Measurements from ENCODE around the gene CRYGS. TPM values are rescaled to one million over a fixed set of nuclear protein-coding genes. Genes with fewer than 3 reads are reported as not detected.

CRYGS gene
- total and polyA plus RNA-seq, 9 of the 15 experiments (the other 6 are each of a cell fraction or from before 2014, with no cell fraction given) = 1.5 to 3.8 (median 2.0) TPM

- TF ChIP-seq HOXB6 (CRISPR knock-in tag; IDR thresholded peaks at IDR 0.05; ENCODE audit: borderline replicate concordance) (no peak), ZNF41 (CRISPR knock-in tag; conservative IDR thresholded peaks at IDR 0.05) (no peak), RBM15 (IDR thresholded peaks at IDR 0.05; ENCODE audit: insufficient read depth, low read length) (no peak), ZNF589 (CRISPR knock-in tag; IDR thresholded peaks at IDR 0.05; ENCODE audit: low read depth) (no peak), ERF (CRISPR knock-in tag; IDR thresholded peaks at IDR 0.05) (no peak), ZFPM2 (CRISPR knock-in tag; IDR thresholded peaks at IDR 0.05) (no peak), ZNF311 (CRISPR knock-in tag; IDR thresholded peaks at IDR 0.05) (no peak), TCFL5 (CRISPR knock-in tag; conservative IDR thresholded peaks at IDR 0.05) (no peak), ZNF717 (CRISPR knock-in tag; IDR thresholded peaks at IDR 0.05) (no peak), RFX5 (IDR thresholded peaks at IDR 0.05; ENCODE audit: low read depth, low read length) (no peak), RNF2 (IDR thresholded peaks at IDR 0.05) (no peak), GABPB2 (CRISPR knock-in tag; conservative IDR thresholded peaks at IDR 0.05) (no peak), NEUROD1 (IDR thresholded peaks at IDR 0.05; ENCODE audit: borderline replicate concordance, low read depth, low read length, partially characterized antibody) (no peak), ZNF449 (CRISPR knock-in tag; IDR thresholded peaks at IDR 0.05) (no peak)
- TF ChIP-seq, protein P1, sequence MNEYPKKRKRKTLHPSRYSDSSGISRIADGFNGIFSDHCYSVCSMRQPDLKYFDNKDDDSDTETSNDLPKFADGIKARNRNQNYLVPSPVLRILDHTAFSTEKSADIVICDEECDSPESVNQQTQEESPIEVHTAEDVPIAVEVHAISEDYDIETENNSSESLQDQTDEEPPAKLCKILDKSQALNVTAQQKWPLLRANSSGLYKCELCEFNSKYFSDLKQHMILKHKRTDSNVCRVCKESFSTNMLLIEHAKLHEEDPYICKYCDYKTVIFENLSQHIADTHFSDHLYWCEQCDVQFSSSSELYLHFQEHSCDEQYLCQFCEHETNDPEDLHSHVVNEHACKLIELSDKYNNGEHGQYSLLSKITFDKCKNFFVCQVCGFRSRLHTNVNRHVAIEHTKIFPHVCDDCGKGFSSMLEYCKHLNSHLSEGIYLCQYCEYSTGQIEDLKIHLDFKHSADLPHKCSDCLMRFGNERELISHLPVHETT (CRISPR knock-in tag; conservative IDR thresholded peaks at IDR 0.05 in 1 of 2, IDR thresholded peaks at IDR 0.05 in 1 of 2) = no peak
- in situ Hi-C loops (cut with MboI) (no loop called here), intact Hi-C loops (cut with micrococcal nuclease) (no loop called here)
- no peaks in the 10 kb centered on the region for H3K9me1 ChIP-seq (ENCODE audit: control insufficient read depth, insufficient read depth, low read length)
- H3K27me3 ChIP-seq (ENCODE audit: control insufficient read depth in 2 of 2, insufficient read depth in 2 of 2, low read length in 2 of 2) = peaks cover 6 to 27% of the 10 kb centered on the region in 2 experiments; a peak in 4 of 5 replicates
- no peaks in the 10 kb centered on the region for H3K79me2 ChIP-seq (ENCODE audit: control insufficient read depth, insufficient read depth, low read length)
- H3K9me3 ChIP-seq (replicated peaks; ENCODE audit: control insufficient read depth, insufficient read depth, low read depth, low read length) = no peaks in the 10 kb centered on the region
- no peak for FAIRE-seq
- H3K4me1 ChIP-seq (replicated peaks in 1 of 2; ENCODE audit: control insufficient read depth in 2 of 2, insufficient read depth in 2 of 2, low read length in 2 of 2) = no peaks in the 10 kb centered on the region; a peak in 1 of 5 replicates
- WGBS (ENCODE audit: insufficient coverage, low coverage, missing lambda C conversion rate) = 3% methylated on average over 6 of the region's 6 CpGs
- DNase-seq (ENCODE audit: extremely low read depth in 1 of 4, low spot score in 3 of 4) = no peak
- BruUV-seq (replicated peaks) = no TSS peak
- ATAC-seq = no peak
- H3K36me3 ChIP-seq (ENCODE audit: control insufficient read depth, insufficient read depth, low read length) = no peaks in the 10 kb centered on the region
- H4K20me1 ChIP-seq (replicated peaks; ENCODE audit: control insufficient read depth, insufficient read depth, low read length) = no peaks in the 10 kb centered on the region
- no peak overlapping the region for H2AFZ ChIP-seq (ENCODE audit: low read depth, low read length)
- POLR2A ChIA-PET = no interaction called here
- no peak overlapping the region for H3K27ac ChIP-seq (ENCODE audit: extremely low read depth, low read depth, low read length)
- CTCF ChIA-PET (ENCODE audit: low intra/inter-chr PET ratio) = no interaction called here
- no peak overlapping the region for H3K4me2 ChIP-seq (ENCODE audit: insufficient read depth, low read length)
- H3K9ac ChIP-seq (ENCODE audit: insufficient read depth in 1 of 2, low read depth in 2 of 2, low read length in 2 of 2) = no peak overlapping the region
- H3K4me3 ChIP-seq = no peak overlapping the region
These were observed 17.9 kb downstream of the CRYGS start for GRCh38 chr3:186526256-186526606.
